Endothelial cell of umbilical vein (primary cell): ENCODE results near the gene TNS1. TPM values are rescaled to one million over a fixed set of nuclear protein-coding genes. Genes with fewer than 3 reads are reported as not detected.

Source experiments
- BruUV-seq: library from RNA; stranded (reverse); fragments of 400-500 nt; replicated peaks from 2 replicates; lab custom pipeline; 2021; lab: Mats Ljungman, UMichigan
- CTCF ChIA-PET: fragments of 300-600, 350-600 bp; sonication (Branson Sonifier 250); formaldehyde crosslinking; loops from one replicate; lab custom pipeline; 2021; ENCODE audit warnings: antibody characterized with exemption, inconsistent platforms; lab: Charles Lee
- POLR2A ChIA-PET: fragments of 300-600, 350-600 bp; sonication (Branson Sonifier 250); formaldehyde crosslinking; loops from one replicate; lab custom pipeline; 2021; ENCODE audit warnings: antibody characterized with exemption, inconsistent platforms; lab: Charles Lee
- DNase-seq: peaks from one replicate; pipeline ENCODE4 v3.0.0-alpha.2; 2011; ENCODE audit warnings: low read depth, low spot score
- FAIRE-seq: peaks from 2 replicates; lab custom pipeline; 2011; peaks lifted over from hg19 to GRCh38; lab: Jason Lieb, UNC
- H2AFZ ChIP-seq: 2 replicates; pipeline ENCODE4 v1.6.0; 2012; ENCODE audit warnings: low read depth, low read length, control low read depth, inconsistent platforms
- H3K27ac ChIP-seq: 2 replicates; pipeline ENCODE4 v1.5.1; 2011; ENCODE audit warnings: low read depth, mild to moderate bottlenecking, control low read depth, low read length, moderate library complexity; ENCODE audit not compliant: insufficient read depth
- H3K27me3 ChIP-seq, 2 experiments: 2 replicates each; pipeline versions ENCODE4 v1.6.0 to v1.6.1; 2011; ENCODE audit warnings: low read length in 2 of 2, mixed read lengths in 1 of 2; ENCODE audit not compliant: control insufficient read depth in 2 of 2, insufficient read depth in 2 of 2
- H3K36me3 ChIP-seq, 2 experiments: 2 replicates in 1 of 2; 3 replicates in 1 of 2; pipeline ENCODE4 v1.5.1; 2011; ENCODE audit warnings: low read length in 2 of 2, mild to moderate bottlenecking in 1 of 2, moderate library complexity in 1 of 2; ENCODE audit not compliant: control insufficient read depth in 2 of 2, insufficient read depth in 2 of 2; ENCODE audit errors: extremely low read depth in 1 of 2
- H3K4me1 ChIP-seq: 3 replicates; pipeline ENCODE4 v1.5.1; 2011; ENCODE audit warnings: mild to moderate bottlenecking, low read length; ENCODE audit not compliant: control insufficient read depth, insufficient read depth; ENCODE audit errors: extremely low read depth
- H3K4me2 ChIP-seq: 2 replicates; pipeline ENCODE4 v1.6.1; 2011; ENCODE audit warnings: low read length, control low read depth, mixed read lengths; ENCODE audit not compliant: insufficient read depth
- H3K4me3 ChIP-seq, 3 experiments: fragments of 200-600 bp in 1 of 3; sonication (generic), shearing (Covaris generic) in 1 of 3; replicated peaks in 1 of 3; 2 replicates each; pipeline ENCODE4 v1.5.1; 2011 to 2016; ENCODE audit warnings: control low read depth in 3 of 3, low read length in 3 of 3, mild to moderate bottlenecking in 2 of 3, inconsistent platforms in 1 of 3, low read depth in 1 of 3, moderate library complexity in 1 of 3; ENCODE audit not compliant: insufficient read depth in 1 of 3
- H3K79me2 ChIP-seq: 2 replicates; pipeline ENCODE4 v1.6.0; 2012; ENCODE audit warnings: low read length, inconsistent platforms; ENCODE audit not compliant: control insufficient read depth, insufficient read depth
- H3K9ac ChIP-seq: replicated peaks from 2 replicates; pipeline ENCODE3; 2011; ENCODE audit warnings: low read length, control low read depth; ENCODE audit not compliant: insufficient read depth; ENCODE audit errors: extremely low read depth
- H3K9me1 ChIP-seq: replicated peaks from 3 replicates; pipeline ENCODE4 v1.6.0; 2011; ENCODE audit warnings: mild to moderate bottlenecking, low read length; ENCODE audit not compliant: control insufficient read depth, insufficient read depth; ENCODE audit errors: extremely low read depth
- H3K9me3 ChIP-seq: replicated peaks from 2 replicates; pipeline ENCODE4 v1.5.1; 2012; ENCODE audit warnings: low read length, inconsistent platforms; ENCODE audit not compliant: control insufficient read depth, insufficient read depth
- H4K20me1 ChIP-seq: replicated peaks from 2 replicates; pipeline ENCODE3; 2011; ENCODE audit warnings: mild to moderate bottlenecking, low read length; ENCODE audit not compliant: control insufficient read depth, insufficient read depth; ENCODE audit errors: extremely low read depth
- CTCF ChIP-seq, 2 donors: IDR thresholded peaks; 1 replicate in 1 of 2; 2 replicates in 1 of 2; pipeline ENCODE4 v1.5.1; 2011; ENCODE audit warnings: low read length in 2 of 2, mild to moderate bottlenecking in 2 of 2, moderate library complexity in 2 of 2, control low read depth in 1 of 2, inconsistent platforms in 1 of 2, low read depth in 1 of 2; ENCODE audit not compliant: insufficient read depth in 1 of 2; ENCODE audit errors: extremely low read depth in 1 of 2
- EZH2 ChIP-seq: IDR thresholded peaks from 2 replicates; pipeline ENCODE4 v1.6.1; 2012; ENCODE audit warnings: borderline replicate concordance, low read depth, mild to moderate bottlenecking, moderate library complexity, low read length, inconsistent platforms; ENCODE audit not compliant: severe bottlenecking
- FOS ChIP-seq: IDR thresholded peaks from 2 replicates; pipeline ENCODE4 v1.6.1; 2011; ENCODE audit warnings: mild to moderate bottlenecking, low read length, moderate library complexity, borderline replicate concordance; ENCODE audit not compliant: insufficient read depth
- GATA2 ChIP-seq: IDR thresholded peaks from 2 replicates; pipeline ENCODE4 v1.7.0; 2011; ENCODE audit warnings: low read depth, mild to moderate bottlenecking, moderate library complexity, mixed read lengths, low read length; ENCODE audit not compliant: insufficient read length, insufficient read depth
- JUN ChIP-seq: IDR thresholded peaks from 2 replicates; pipeline ENCODE4 v1.6.1; 2011; ENCODE audit warnings: borderline replicate concordance, low read depth; ENCODE audit not compliant: insufficient read length, insufficient read depth
- MYC ChIP-seq: IDR thresholded peaks from one replicate; pipeline ENCODE4 v1.6.1; 2011; ENCODE audit warnings: mild to moderate bottlenecking, low read depth, low read length
- POLR2A ChIP-seq: IDR thresholded peaks from 2 replicates; pipeline ENCODE4 v1.6.1; 2012; ENCODE audit warnings: low read depth, mild to moderate bottlenecking, control low read depth, low read length
- POLR2AphosphoS5 ChIP-seq: IDR thresholded peaks from 2 replicates; pipeline ENCODE4 v1.6.1; 2012; ENCODE audit warnings: low read depth, mild to moderate bottlenecking, control low read depth, low read length, moderate library complexity; ENCODE audit not compliant: insufficient read depth
- dilution Hi-C: fragments of 300-500 bp; cut with MboI; formaldehyde crosslinking; loops from one replicate; pipeline ENCODE4 v1.15.0; 2019; ENCODE audit warnings: low sequenced_read_pairs; ENCODE audit not compliant: extremely low pct_ligation_motif_present
- intact Hi-C: fragments of 100-400 bp; cut with micrococcal nuclease; formaldehyde crosslinking; loops from one replicate; pipeline ENCODE4 v1.10.0; 2022
- polyA plus RNA-seq, 4 experiments: library from polyadenylated mRNA; depleted of rRNA in 3 of 4; stranded (reverse) in 3 of 4; unstranded in 1 of 4; fragments of >200 nt; gene quantifications; 2 replicates each; pipeline versions ENCODE4 v1.2.1 to v1.2.3, GENCODE V29; 2011 to 2012; ENCODE audit warnings: missing spikeins in 1 of 4
- total RNA-seq: library from RNA; stranded (reverse); gene quantifications from 2 replicates; pipeline ENCODE4 v1.2.3, GENCODE V29; 2021
- TF ChIP-seq, protein P1 (sequence below): IDR thresholded peaks from 2 replicates; pipeline ENCODE4 v1.6.1; 2011; ENCODE audit not compliant: insufficient read depth, insufficient read length

TNS1 gene
- total and polyA plus RNA-seq, 2 donors (not counting 3 experiments of a cell fraction or from before 2014, with no cell fraction given) = 11.0 to 52.1 TPM

DNA sequence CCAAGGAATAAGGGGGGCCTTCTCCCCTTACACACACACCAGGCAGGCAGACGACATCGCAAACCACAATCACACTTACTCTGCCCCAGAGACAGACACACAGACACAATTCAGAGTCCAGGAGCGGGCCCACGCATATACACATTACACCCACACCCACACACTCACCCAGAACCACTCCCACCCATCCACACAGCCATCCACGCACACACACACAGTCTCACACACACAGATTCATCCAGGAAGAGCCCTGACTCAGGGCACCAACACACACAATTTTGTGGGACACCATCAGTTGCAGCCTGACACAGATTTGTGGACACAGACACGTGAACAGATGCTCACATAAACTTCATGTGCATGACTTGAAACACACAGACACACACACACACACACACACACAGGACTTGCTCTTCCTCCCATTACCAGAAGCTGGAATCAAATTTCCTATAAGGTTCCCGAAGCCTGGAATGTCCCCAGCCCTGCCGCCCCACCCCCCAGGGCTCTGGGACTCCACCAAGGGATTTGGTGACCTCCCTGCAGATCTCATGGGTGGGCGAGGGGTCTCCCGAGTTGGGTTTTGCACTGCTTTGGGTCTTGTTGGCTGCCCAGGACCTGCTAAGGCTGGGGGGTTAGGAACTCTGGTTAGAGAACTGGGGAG, 23.5 kb downstream of the TNS1 start:
- Histone ChIP-seq H3K4me1 (peaks cover 21% of the 10 kb centered on the region), H3K9me1 (no peaks in the 10 kb centered on the region), H3K9ac (peak overlapping the region; percentile 49), H3K79me2 (no peaks in the 10 kb centered on the region), H3K27me3 (no peaks in the 10 kb centered on the region), H4K20me1 (no peaks in the 10 kb centered on the region), H3K4me3 (peak overlapping the region; percentile 52 to 62 (median 55)), H3K36me3 (no peaks in the 10 kb centered on the region), H3K9me3 (no peaks in the 10 kb centered on the region), H2AFZ (peak overlapping the region; percentile 54), H3K27ac (no peak overlapping the region), H3K4me2 (peak overlapping the region; percentile 69)
- TF ChIP-seq EZH2 (no peak), JUN (no peak), CTCF (IDR thresholded peaks at IDR 0.05; ENCODE audit: extremely low read depth in 1 of 2, insufficient read depth in 1 of 2, low read depth in 1 of 2, low read length in 2 of 2) (no peak), GATA2 (no peak), FOS (no peak), POLR2A (no peak), POLR2AphosphoS5 (no peak), MYC (no peak)
- TF ChIP-seq, protein P1, sequence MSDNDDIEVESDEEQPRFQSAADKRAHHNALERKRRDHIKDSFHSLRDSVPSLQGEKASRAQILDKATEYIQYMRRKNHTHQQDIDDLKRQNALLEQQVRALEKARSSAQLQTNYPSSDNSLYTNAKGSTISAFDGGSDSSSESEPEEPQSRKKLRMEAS = no peak
- intact Hi-C loops = no loop called here
- TSS peak; percentile 17 for BruUV-seq
- DNase-seq (peak; percentile 25), FAIRE-seq (peak; percentile 76)
- dilution Hi-C loops = no loop called here
- ChIA-PET CTCF (interaction anchor here (0.7 to 1.4 kb wide), 5 partner anchors 8 to 190 kb away, joined by 3 to 5 read pairs (median 4); no protein-coding TSS in a partner anchor), POLR2A (no interaction called here)
